HG03060 (cell line): ENCODE data around the gene RPA3.

Experiments
- ATAC-seq: cut with Tn5 transposase; IDR thresholded peaks from one replicate; pipeline ENCODE4 v1.9.1; 2021; ENCODE audit warnings: low read depth, moderate number of reproducible peaks; ENCODE audit not compliant: unreplicated experiment

The RPA3 gene

GRCh38 chr7:7614018-7614741 is 104.2 kb downstream of the RPA3 start:
- ATAC-seq, result no peak

GRCh38 chr7:7613210-7613609 is 105.2 kb downstream of the RPA3 start:
- ATAC-seq, result no peak

DNA sequence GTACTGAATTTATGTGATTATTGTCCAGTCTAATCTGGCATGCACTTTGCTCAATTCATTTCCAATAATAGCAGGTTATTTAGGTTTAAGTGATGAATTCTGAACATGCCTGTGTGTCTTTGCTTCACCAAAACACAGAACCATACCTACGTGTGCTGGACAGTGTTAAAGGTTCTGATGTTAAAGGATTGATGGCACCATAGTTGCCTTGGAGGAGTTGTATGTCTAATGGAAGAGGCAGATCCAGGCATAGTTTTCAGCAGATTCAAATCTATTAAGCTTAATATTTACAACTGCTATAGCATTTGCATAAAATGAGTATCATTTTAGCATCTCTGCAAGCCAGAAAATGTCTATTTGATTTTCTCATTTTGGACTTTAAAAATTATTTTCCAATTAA is 105.9 kb downstream of the RPA3 start:
- ATAC-seq, result no peak

GRCh38 chr7:7609330-7609729 is 109.1 kb downstream of the RPA3 start:
- ATAC-seq, result no peak

DNA sequence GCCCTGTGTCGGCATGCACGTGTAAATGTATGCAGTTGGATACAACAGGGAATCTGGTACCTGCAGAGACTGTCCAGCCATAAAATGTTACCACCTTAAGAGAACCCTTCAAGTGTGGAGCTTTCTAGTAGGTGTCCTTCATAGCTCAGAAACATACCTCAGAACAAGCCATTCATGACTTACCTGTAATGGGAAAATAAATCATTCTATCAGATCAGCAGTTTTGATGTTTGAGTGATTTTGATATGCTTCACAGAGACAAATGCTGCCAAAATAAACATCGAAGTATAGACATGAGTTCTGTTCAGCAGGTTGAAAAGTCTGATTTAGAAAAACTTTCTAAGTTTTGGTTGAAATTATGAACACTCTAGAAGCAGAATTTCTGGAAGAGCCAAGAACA is 111.4 kb downstream of the RPA3 start:
- ATAC-seq, result no peak

GRCh38 chr7:7596176-7596575 is 122.2 kb downstream of the RPA3 start:
- ATAC-seq, result no peak

- no peak for ATAC-seq
Measured at GRCh38 chr7:7595451-7595850, 123.0 kb downstream of the RPA3 start.
